ENCODE results near the gene SMYD5. TPM values are rescaled to one million over a fixed set of nuclear protein-coding genes. Genes with fewer than 3 reads are reported as not detected.

SMYD5 gene
- total and polyA plus RNA-seq, 7 donors, result 14.7 to 42.0 (median 19.7) TPM

GRCh38 chr2:73263540-73264331, 49.7 kb downstream of the SMYD5 start:
- TF ChIP-seq, protein P1, sequence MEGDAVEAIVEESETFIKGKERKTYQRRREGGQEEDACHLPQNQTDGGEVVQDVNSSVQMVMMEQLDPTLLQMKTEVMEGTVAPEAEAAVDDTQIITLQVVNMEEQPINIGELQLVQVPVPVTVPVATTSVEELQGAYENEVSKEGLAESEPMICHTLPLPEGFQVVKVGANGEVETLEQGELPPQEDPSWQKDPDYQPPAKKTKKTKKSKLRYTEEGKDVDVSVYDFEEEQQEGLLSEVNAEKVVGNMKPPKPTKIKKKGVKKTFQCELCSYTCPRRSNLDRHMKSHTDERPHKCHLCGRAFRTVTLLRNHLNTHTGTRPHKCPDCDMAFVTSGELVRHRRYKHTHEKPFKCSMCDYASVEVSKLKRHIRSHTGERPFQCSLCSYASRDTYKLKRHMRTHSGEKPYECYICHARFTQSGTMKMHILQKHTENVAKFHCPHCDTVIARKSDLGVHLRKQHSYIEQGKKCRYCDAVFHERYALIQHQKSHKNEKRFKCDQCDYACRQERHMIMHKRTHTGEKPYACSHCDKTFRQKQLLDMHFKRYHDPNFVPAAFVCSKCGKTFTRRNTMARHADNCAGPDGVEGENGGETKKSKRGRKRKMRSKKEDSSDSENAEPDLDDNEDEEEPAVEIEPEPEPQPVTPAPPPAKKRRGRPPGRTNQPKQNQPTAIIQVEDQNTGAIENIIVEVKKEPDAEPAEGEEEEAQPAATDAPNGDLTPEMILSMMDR (IDR thresholded peaks at IDR 0.05), result no peak
- WGBS, 3 donors, result 89 to 92% (median 90%) methylated on average over 13 to 16 of the region's 16 CpGs
- intact Hi-C loops (cut with DNase I), result no loop called here
- Histone ChIP-seq H3K9me3 (no peaks in the 10 kb centered on the region), H3K27ac (no peak overlapping the region), H3K27me3 (ENCODE audit: insufficient read depth in 3 of 3, low read length in 2 of 3) (peaks cover 0 to 28% (median 12%) of the 10 kb centered on the region in 3 donors), H3K36me3 (ENCODE audit: insufficient read depth in 1 of 2, low read depth in 1 of 2) (no peaks in the 10 kb centered on the region), H3K4me3 (no peak overlapping the region), H3K4me1 (no peaks in the 10 kb centered on the region)
- ATAC-seq, result no peak
- no peak for DNase-seq

DNA sequence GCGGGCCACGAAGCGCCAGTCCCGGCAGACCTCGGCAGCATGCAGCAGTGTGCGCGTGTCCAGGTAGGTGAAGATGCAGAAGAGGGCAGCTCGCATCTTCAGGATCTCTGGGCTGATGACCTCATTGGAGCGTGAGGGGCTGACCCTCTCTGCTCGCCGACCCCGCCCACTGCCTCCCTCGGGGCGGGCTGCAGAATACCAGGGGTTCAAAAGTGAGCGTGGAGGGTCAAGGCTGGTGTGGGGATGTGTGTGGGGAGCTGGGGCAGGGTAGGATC, 50.2 kb downstream of the SMYD5 start:
- WGBS, 3 donors, result 86 to 88% (median 87%) methylated on average over 12 to 15 of the region's 15 CpGs
- no peaks in the 10 kb centered on the region for H3K36me3 ChIP-seq (ENCODE audit: insufficient read depth in 1 of 2, low read depth in 1 of 2)
- intact Hi-C loops (cut with DNase I), result no loop called here
- no peaks in the 10 kb centered on the region for H3K4me1 ChIP-seq
- ATAC-seq (no peak), DNase-seq (no peak)
- peaks cover 0 to 34% (median 13%) of the 10 kb centered on the region in 3 donors for H3K27me3 ChIP-seq (ENCODE audit: insufficient read depth in 3 of 3, low read length in 2 of 3)
- H3K4me3 ChIP-seq, result no peak overlapping the region
- no peaks in the 10 kb centered on the region for H3K9me3 ChIP-seq
- H3K27ac ChIP-seq, result no peak overlapping the region
- TF ChIP-seq, protein P1 (IDR thresholded peaks at IDR 0.05), result no peak

- no peak overlapping the region for H3K4me3 ChIP-seq
- TF ChIP-seq, protein P1 (IDR thresholded peaks at IDR 0.05), result no peak
- H3K27me3 ChIP-seq (ENCODE audit: insufficient read depth in 3 of 3, low read length in 2 of 3), result peaks cover 0 to 39% (median 18%) of the 10 kb centered on the region in 3 donors
- H3K4me1 ChIP-seq, result no peaks in the 10 kb centered on the region
- H3K27ac ChIP-seq, result no peak overlapping the region
- intact Hi-C loops (cut with DNase I), result no loop called here
- DNase-seq (no peak), ATAC-seq (no peak)
- 82 to 84% (median 82%) methylated on average over 4 of the region's 4 CpGs for WGBS, 3 donors
- H3K36me3 ChIP-seq (ENCODE audit: insufficient read depth in 1 of 2, low read depth in 1 of 2), result no peaks in the 10 kb centered on the region
- H3K9me3 ChIP-seq, result no peaks in the 10 kb centered on the region
Observed at GRCh38 chr2:73264783-73265182, 50.7 kb downstream of the SMYD5 start.

- H3K4me1 ChIP-seq, result no peaks in the 10 kb centered on the region
- ATAC-seq (no peak), DNase-seq (no peak)
- peaks cover 0 to 45% (median 20%) of the 10 kb centered on the region in 3 donors for H3K27me3 ChIP-seq (ENCODE audit: insufficient read depth in 3 of 3, low read length in 2 of 3)
- TF ChIP-seq, protein P1 (IDR thresholded peaks at IDR 0.05), result no peak
- H3K9me3 ChIP-seq, result no peaks in the 10 kb centered on the region
- H3K27ac ChIP-seq, result no peak overlapping the region
- 89 to 91% (median 89%) methylated on average over 28 of the region's 28 CpGs for WGBS, 3 donors
- no peak overlapping the region for H3K4me3 ChIP-seq
- no peaks in the 10 kb centered on the region for H3K36me3 ChIP-seq (ENCODE audit: insufficient read depth in 1 of 2, low read depth in 1 of 2)
- intact Hi-C loops (cut with DNase I), result no loop called here
Observed at GRCh38 chr2:73265298-73266060, 51.4 kb downstream of the SMYD5 start.

Data from psoas muscle (tissue), 8 donors.